Lung (tissue), 12 donors: ENCODE measurements around the gene ENTHD1. TPM values are rescaled to one million over a fixed set of nuclear protein-coding genes. Genes with fewer than 3 reads are reported as not detected.
"Not testable (repeated sequence)": the region's sequence is repeated elsewhere in the genome, so short reads cannot be mapped to it uniquely, and the experiment has no call there.

ENCODE experiments used
- ATAC-seq: fragments of 200-7000 bp; cut with Tn5 transposase; one replicate; pipeline ENCODE4 v1.9.1; 2020; ENCODE audit warnings: moderate number of reproducible peaks; ENCODE audit not compliant: insufficient read depth, low FRiP score
- DNase-seq, 3 donors: peaks; one replicate each; pipeline ENCODE4 v3.0.0-alpha.2; 2013 to 2017
- H3K27ac ChIP-seq, 2 donors: one replicate each; pipeline ENCODE4 v1.5.1; 2013; ENCODE audit warnings: mild to moderate bottlenecking in 2 of 2, moderate library complexity in 2 of 2, control low read depth in 1 of 2, inconsistent platforms in 1 of 2, low read depth in 1 of 2, low read length in 1 of 2
- H3K27me3 ChIP-seq, 3 donors: one replicate each; pipeline ENCODE4 v1.5.1; 2013; ENCODE audit warnings: low read length in 2 of 3; ENCODE audit not compliant: control insufficient read depth in 3 of 3, insufficient read depth in 3 of 3
- H3K36me3 ChIP-seq, 4 donors: one replicate each; pipeline ENCODE4 v1.5.1; 2013; ENCODE audit warnings: low read length in 4 of 4, mild to moderate bottlenecking in 1 of 4, moderate library complexity in 1 of 4; ENCODE audit not compliant: control insufficient read depth in 4 of 4, insufficient read depth in 4 of 4
- H3K4me1 ChIP-seq, 5 donors: one replicate each; pipeline ENCODE4 v1.5.1; 2013; ENCODE audit warnings: low read length in 5 of 5, mild to moderate bottlenecking in 2 of 5, moderate library complexity in 1 of 5; ENCODE audit not compliant: control insufficient read depth in 5 of 5, insufficient read depth in 5 of 5
- H3K4me3 ChIP-seq: one replicate; pipeline ENCODE4 v1.5.1; 2013; ENCODE audit warnings: mild to moderate bottlenecking, control low read depth, moderate library complexity
- H3K9ac ChIP-seq, 2 donors: one replicate each; pipeline ENCODE4 v1.5.1; 2013; ENCODE audit warnings: low read length in 2 of 2, control low read depth in 1 of 2; ENCODE audit not compliant: insufficient read depth in 1 of 2
- H3K9me3 ChIP-seq, 4 donors: one replicate each; pipeline ENCODE4 v1.5.1; 2013; ENCODE audit warnings: low read length in 3 of 4, mild to moderate bottlenecking in 1 of 4, moderate library complexity in 1 of 4; ENCODE audit not compliant: control insufficient read depth in 4 of 4, insufficient read depth in 3 of 4
- CTCF ChIP-seq: IDR thresholded peaks from 2 replicates; pipeline ENCODE4 v1.5.1; 2012; ENCODE audit warnings: mild to moderate bottlenecking; ENCODE audit errors: control extremely low read depth, extremely low read depth
- WGBS, 2 donors: extraction: QIAGEN DNeasy Blood & Tissue Kit; methylation state at CpG; one replicate each; pipeline ENCODE4 v1.1.7; 2013; 5-methylcytosine and 5-hydroxymethylcytosine counted together
- polyA plus RNA-seq, 2 donors: library from polyadenylated mRNA; stranded (reverse); fragments of 200-250 nt; gene quantifications; one replicate each; pipeline ENCODE4 v1.2.1, GENCODE V29; 2013
- total RNA-seq, 2 donors: library from RNA; depleted of rRNA in 1 of 2; stranded (reverse); fragments of >200 nt in 1 of 2; gene quantifications; one replicate each; pipeline ENCODE4 v1.2.1, GENCODE V29; 2014 to 2021
- donor health status: control.
- donor health status: control.
- donor health status: Bipolar disorder and iron deficiency.
- donor health status: healthy.
- donor health status: DM: yes; HTN: yes; CAD: no.

Gene ENTHD1
- total and polyA plus RNA-seq, 4 donors = 0.04 to 0.15 TPM; not detected in 2

- H3K36me3 ChIP-seq = no peaks in the 10 kb centered on the region
- no peak for TF ChIP-seq CTCF
- no peak overlapping the region for H3K9ac ChIP-seq
- H3K4me1 ChIP-seq = no peaks in the 10 kb centered on the region
- no peak overlapping the region for H3K4me3 ChIP-seq
- ATAC-seq (no peak), DNase-seq (no peak)
- peaks cover 2 to 11% (median 5%) of the 10 kb centered on the region in 3 donors for H3K27me3 ChIP-seq
- no peak overlapping the region for H3K27ac ChIP-seq
- 54 to 62% methylated on average over 6 of the region's 6 CpGs for WGBS, 2 donors
- no peaks in the 10 kb centered on the region for H3K9me3 ChIP-seq
Observed at GRCh38 chr22:39877079-39877845, 16.3 kb downstream of the ENTHD1 start.

- DNase-seq, H3K9me3 ChIP-seq, H3K27ac ChIP-seq, H3K4me1 ChIP-seq, H3K9ac ChIP-seq, H3K27me3 ChIP-seq, H3K4me3 ChIP-seq, H3K36me3 ChIP-seq, ATAC-seq: not testable (repeated sequence)
- 87 to 92% methylated on average over 31 to 41 of the region's 42 CpGs for WGBS, 2 donors
Observed at GRCh38 chr22:39875176-39875885, 18.2 kb downstream of the ENTHD1 start.

- DNase-seq (no peak), ATAC-seq (no peak)
- no peak overlapping the region for H3K27ac ChIP-seq
- H3K9ac ChIP-seq = no peak overlapping the region
- no peaks in the 10 kb centered on the region for H3K36me3 ChIP-seq
- no peaks in the 10 kb centered on the region for H3K4me1 ChIP-seq
- no peak overlapping the region for H3K4me3 ChIP-seq
- H3K9me3 ChIP-seq = no peaks in the 10 kb centered on the region
- 43 to 95% methylated on average over 1 of the region's 1 CpG for WGBS, 2 donors
- TF ChIP-seq CTCF = no peak
- H3K27me3 ChIP-seq = peaks cover 2 to 5% (median 5%) of the 10 kb centered on the region in 3 donors
Observed at GRCh38 chr22:39873965-39874364, 19.6 kb downstream of the ENTHD1 start.

GRCh38 chr22:39872548-39872947 lies 21.0 kb downstream of the ENTHD1 start:
- no peaks in the 10 kb centered on the region for H3K4me1 ChIP-seq
- ATAC-seq = no peak
- no peak overlapping the region for H3K4me3 ChIP-seq
- no peak overlapping the region for H3K27ac ChIP-seq
- H3K36me3 ChIP-seq = no peaks in the 10 kb centered on the region
- peaks cover 2 to 5% (median 5%) of the 10 kb centered on the region in 3 donors for H3K27me3 ChIP-seq
- no peak for TF ChIP-seq CTCF
- 79 to 98% methylated on average over 1 of the region's 1 CpG for WGBS, 2 donors
- no peak overlapping the region for H3K9ac ChIP-seq
- no peaks in the 10 kb centered on the region for H3K9me3 ChIP-seq
- DNase-seq = no peak
